Medulla oblongata (tissue), 1 donor: ENCODE data around the gene RNF20.
"Not testable (repeated sequence)": the region's sequence is repeated elsewhere in the genome, so short reads cannot be mapped to it uniquely, and the experiment has no call there.

ENCODE experiments used
- DNase-seq: peaks from one replicate; pipeline ENCODE4 v3.0.0-alpha.2; 2015; ENCODE audit errors: extremely low spot score

The RNF20 gene, protein sequence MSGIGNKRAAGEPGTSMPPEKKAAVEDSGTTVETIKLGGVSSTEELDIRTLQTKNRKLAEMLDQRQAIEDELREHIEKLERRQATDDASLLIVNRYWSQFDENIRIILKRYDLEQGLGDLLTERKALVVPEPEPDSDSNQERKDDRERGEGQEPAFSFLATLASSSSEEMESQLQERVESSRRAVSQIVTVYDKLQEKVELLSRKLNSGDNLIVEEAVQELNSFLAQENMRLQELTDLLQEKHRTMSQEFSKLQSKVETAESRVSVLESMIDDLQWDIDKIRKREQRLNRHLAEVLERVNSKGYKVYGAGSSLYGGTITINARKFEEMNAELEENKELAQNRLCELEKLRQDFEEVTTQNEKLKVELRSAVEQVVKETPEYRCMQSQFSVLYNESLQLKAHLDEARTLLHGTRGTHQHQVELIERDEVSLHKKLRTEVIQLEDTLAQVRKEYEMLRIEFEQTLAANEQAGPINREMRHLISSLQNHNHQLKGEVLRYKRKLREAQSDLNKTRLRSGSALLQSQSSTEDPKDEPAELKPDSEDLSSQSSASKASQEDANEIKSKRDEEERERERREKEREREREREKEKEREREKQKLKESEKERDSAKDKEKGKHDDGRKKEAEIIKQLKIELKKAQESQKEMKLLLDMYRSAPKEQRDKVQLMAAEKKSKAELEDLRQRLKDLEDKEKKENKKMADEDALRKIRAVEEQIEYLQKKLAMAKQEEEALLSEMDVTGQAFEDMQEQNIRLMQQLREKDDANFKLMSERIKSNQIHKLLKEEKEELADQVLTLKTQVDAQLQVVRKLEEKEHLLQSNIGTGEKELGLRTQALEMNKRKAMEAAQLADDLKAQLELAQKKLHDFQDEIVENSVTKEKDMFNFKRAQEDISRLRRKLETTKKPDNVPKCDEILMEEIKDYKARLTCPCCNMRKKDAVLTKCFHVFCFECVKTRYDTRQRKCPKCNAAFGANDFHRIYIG

DNA sequence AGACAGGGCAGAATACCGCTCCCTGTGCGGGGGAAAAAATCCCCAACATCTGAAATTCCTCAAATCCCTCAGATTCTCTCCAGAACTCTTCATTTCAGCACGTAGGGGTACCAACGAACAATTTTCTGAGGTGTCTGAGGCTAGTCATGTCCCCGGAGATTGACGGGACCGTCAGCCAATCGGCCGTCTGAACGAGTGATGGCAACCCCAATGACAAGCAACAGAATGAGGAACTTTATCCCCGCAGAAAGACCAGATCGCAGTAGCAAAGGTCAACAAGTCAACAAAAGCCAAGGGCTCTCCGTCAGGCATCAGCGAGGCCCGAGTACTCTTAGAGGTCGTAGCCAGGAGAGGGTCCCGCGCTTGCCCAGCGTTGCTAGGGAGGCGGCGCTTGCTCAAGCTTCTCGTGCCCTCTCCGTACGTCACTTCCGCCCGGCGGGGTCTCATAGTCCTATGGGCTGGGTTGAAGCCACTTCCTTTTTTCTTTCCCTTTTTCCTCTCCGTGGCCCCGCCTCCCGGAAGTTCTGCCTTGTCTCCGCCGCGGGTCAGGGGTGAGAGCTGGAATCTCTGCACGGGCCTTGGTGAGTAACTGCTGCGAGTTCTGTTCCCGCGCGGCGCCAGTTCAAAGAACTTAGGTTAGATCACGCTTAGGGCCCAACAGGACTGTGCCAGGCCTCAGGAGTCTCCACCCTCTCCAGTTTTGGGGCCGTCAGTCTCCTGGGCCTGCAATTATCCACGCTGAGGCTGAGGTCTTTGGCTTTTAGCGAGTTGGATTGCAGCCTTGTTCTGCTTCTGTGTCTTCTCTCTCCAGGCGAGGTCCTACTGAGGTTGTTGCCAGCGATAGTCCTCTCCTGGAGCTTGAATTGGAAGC, at the start of gene RNF20:
RNF20 (plus strand) TSS at position 520 of the 871 bp plus-strand sequence. CDS start 1,571 bp downstream, outside the sequence.
- peak; percentile 100 for DNase-seq

DNA sequence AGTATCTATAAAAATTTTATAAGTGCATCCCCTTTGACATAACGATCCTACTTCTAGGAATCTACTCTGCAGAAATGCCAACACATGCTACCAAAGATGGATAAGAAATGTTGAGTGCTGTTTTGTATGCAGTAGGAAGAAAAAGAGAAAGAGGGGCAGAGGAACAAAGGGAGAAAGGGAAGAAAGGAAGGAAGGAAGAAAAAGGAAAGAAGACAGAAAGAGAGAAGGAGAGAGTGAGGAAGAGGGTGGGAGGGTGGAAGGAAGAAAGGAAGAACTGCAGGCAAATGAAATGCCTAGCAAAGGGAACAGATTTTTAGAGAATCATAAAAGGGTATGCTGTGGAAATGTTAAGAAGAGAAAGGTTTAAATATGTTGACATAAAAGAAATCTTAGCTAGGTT, 49.6 kb upstream of the RNF20 start:
- no peak for DNase-seq

DNA sequence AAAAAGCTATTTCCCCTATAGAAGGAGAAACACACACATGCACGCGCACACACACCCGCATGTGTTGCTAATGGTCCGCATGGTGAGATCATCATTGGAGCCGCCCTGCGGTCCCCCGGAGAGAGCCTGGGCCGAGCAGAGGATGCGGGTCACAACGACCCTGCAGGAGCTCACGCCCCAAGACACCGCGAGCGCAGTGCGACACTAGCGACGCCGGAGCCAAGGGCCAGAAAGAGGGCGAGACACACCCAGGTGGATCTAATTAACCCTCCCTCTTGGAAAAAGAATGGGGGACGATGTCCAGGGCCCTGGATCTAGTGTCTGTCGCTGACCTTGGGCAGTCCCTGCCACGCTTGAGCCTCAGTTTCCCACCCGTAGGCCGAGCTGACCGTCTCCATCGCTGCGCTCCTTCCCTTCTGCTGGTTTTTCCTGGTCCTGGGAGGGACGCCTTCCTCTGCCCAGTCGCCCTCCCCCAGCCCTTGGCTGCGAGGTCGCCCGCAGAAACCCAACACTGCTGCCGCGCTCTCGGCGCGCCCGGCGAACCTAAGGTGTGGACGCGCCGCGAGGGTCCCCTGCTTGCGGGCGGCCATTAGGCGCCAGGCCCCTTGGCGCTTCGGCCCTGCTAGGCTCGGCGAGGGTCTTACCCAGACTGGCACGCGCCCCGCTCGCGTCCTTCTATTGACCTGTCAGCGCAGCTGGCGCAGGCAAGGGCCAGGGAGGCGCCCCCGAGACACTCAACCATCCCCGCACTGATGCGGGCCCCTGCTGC, 47.5 kb upstream of the RNF20 start:
- DNase-seq = peak; percentile 39

DNA sequence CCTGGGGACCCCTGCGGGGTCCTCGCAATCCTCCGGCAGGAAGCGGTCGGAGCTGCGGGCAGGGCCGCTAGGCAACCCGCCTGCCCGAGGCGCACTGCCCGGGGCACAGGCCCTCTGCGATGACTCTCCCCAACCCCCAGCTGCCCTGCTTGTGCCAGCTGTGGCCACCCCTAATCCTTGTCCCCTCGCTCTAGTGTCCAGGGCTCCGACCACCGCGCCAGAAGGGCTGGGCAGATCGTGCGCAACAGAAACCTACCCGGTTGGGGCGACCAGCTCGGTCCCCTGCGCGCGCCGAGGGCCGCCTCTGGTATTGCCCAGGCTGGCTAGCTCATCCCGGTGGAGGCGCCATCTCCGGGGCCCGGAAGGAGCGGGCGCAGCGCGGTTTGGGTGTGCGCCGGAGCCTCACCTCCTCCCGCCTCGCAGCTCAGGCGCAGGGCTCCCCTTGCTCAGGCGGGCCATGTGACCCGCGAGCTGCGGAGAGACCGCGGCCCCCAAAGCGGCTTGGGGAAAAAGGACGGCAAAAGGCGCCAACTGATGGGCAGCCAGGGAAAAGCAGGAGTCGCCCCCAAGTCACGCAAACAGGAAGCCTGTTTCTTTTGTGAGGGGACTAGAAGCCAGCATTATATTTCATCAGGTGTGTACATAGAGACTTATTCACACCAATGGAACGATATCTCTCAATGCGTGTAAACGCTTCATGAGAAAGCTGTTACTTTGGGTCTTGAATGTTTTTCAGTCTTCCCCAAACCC, 46.8 kb upstream of the RNF20 start:
- DNase-seq = peak; percentile 82

DNA sequence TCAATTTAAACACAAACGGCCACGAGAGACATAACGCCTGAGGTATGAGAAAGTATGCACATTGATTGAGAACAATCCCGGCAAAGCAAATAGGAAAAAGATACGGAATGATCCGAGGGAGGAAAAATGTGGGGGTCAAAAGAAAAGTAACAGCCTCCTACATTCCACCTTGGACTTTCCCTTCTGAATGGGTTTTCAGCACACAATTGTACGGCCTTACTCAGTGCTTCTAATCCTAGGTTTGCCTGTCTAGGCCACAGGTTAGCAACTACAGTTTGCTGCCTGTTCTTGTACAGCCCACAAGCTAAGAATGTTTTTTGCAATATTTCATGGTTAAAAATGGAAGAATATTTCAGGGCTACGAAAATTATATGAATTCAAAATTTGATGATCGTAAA, 46.2 kb upstream of the RNF20 start:
- no peak for DNase-seq

DNA sequence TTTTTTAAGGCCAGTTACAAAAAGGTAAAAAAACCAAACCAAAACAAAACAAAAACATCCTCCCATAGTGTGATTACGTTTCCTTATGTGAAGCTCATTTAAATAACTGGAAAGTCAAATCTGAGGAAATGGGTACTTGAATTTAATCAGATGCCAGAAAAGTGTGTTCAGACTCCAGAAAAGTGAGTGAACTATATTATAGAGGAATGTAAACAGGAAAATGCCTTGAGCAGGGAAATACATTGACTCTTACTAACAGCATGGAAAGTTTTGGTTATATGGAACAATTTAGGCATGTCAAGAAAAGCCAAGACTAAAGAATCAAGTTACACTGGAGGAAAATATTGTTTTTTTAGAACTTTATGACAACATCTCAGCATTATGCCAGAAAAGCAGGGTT, 37.8 kb upstream of the RNF20 start:
- no peak for DNase-seq

DNA sequence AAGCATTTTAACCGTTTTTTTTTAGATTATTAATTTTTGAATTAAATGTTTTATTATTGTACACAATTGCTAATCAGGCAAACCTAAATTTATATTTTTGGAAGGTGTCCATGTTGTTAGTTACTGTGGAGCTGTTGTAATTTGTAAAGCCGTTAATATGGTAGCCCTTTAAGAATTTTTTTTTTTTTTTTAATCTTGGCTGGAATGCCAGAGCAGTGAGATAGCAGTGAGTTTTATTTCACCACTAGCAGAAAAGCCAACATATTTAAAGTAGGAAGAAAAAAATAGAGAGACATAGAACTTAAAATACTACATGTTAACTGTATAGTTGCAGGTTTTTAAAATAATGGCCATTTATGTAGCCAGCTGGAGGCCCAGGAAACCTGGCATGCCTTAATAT, 35.3 kb upstream of the RNF20 start:
- no peak for DNase-seq

DNA sequence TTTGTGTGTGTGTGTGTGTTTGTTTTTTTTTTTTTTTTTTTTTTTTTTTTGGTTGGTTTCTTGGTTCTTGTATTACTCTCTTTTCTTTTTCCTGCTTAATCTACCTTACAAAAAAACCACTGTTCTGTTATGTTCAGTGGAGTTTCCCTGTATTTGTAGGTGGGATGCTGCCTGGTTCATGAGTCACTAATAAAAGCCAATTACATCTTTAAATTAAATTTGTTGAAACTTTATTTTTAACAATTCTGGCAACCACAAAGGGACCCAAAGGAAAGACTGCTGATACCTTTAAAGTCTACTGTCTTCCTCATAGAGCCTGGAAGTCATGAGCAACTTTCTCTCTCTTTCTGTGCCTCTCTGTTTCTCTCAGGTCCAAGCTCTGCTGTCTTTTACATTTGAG, 29.5 kb upstream of the RNF20 start:
- DNase-seq = no peak

DNA sequence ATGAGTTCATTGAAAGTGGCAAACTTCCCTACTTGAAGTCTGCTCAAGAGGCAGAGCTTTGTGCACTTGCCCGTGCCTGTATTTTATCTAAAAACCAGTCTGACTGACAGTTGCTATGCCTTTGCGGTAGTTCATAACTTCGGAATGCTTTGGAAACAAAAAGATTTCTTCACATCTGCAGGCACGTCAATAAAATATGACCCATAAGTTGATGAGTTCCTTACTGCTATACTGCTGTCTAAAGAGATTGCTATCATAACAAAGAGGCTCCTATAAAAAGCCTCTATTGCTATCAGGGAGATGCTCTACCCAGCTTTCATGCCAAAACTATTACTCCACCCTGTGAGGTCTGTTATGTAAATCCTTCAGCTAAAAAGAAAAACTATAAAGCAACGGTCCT, 25.4 kb upstream of the RNF20 start:
- no peak for DNase-seq

DNA sequence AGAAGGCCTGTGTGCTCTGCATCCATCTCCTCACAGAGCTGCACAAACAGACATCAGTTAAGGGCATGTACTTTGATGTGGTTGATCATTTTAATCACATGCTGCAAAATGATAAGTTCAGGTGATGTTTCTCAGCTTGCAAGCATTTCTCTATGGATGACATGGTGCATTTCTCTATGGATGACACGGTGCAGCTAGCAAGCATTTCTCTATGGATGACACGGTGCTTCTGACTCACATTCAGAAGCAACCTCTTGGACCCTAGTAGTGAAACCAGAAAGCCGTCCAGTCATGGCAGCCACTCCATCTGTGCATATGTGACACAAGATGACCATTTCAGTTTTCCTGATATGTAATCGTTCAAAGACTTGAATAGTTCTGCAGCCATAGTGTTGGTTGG, 24.1 kb upstream of the RNF20 start:
- no peak for DNase-seq

DNA sequence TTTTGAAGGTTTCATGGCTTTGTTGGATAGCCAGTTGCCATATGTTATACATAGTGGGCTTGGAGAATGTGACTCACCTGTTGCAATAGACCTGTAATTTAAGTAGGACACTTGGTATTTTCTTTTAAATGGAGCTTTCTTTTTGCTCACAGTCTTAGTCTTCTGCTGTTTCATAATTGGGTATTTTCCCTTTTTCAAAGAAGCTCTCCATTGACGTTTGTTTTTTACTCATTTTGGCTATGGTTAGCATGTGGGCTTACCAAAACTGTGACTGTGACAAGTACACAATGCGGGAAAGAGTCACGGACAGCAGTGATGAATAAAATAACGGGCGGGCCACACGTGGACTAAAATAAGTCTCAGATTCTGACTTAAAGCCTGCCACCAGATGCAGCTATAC, 23.2 kb upstream of the RNF20 start:
- DNase-seq = no peak

DNA sequence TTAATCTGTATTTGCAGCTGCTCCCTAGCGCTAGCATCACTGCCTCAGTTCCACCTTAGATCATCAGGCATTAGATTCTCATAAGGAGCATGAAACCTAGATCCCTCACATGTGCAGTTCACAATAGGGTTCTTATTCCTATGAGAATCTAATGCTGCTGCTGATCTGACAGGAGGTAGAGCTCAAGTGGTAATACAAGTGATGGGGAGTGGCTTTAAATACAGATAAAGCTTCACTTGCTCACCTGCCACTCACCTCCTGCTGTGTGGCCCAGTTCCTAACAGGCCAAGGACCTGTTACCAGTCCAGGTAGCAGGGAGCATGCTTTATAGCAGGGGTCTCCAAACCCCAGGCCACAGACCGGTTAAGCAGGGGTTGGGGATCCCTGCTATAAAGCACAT, 22.6 kb upstream of the RNF20 start:
- DNase-seq = no peak

DNA sequence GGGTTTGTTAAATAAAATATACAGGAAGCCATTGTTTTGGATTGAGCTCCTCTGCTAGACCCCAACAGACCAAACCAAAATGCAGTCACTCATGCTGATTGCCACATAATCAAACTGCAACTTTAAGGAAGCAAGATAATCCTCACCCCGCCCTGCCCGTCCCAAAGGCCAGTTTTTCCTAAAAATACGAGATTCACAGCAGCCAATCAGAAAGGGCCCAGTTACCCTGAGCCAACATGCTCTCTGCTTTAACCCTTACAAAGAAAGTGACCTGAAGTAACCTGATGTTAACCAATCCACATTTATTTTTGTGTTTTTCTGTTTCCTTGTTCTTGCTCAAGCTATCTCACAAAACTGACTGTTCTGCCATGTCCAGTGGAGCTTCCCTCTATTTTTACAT, 21.5 kb upstream of the RNF20 start:
- no peak for DNase-seq

DNA sequence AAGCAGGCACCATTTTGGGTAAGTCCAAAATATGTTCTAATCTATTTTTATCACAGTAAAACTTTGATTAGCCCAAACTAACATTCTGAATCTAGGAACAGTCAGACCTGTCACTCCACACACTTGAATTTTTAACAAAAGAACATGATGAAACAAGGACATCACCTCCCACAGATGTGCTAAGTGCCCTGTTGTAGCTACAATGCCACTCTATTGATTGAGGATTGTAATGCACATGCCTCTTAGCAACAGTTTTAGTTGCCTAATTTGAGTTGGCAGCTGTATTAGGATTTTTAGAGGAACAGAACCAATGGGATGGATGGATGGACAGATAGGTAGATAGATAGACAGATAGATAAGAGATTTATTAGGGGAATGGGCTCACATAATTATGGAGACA, 20.3 kb upstream of the RNF20 start:
- DNase-seq = no peak

DNA sequence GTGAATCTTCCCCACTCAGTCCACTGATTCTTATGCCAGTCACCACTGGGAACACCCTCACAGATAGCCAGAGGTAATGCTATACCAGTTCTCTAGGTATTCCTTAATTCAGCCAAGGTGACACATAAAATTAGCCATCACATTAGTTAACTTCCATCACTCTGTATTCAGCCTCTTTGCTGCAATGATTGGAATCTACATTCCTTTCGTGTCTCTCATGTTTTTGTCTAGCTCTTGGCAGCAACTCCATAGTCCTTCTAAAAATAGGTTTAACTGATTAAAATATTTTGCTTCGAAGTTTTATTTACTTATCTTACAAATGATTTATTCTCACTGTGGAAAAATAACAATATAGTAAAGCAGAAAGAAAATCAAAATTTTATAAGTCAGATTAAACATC, 19.6 kb upstream of the RNF20 start:
- no peak for DNase-seq

DNA sequence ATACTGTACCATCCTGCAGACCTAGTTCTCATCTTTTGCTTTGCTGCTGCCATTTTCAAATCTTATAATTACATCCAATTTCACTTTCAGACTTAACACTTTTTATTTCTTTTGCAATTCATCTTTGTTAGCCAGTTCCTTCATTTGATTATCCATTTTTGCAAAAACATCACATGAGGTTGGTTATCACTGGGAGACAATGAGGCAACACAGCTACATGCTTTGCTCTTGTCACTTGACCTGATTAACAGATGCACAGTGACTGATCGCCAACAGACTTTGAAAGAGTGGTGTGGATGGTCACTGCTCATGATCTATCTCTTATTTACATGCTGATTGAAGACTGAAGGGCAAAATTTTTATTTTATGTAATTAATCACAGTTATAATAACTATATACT, 17.0 kb upstream of the RNF20 start:
- DNase-seq = peak; percentile 10

DNA sequence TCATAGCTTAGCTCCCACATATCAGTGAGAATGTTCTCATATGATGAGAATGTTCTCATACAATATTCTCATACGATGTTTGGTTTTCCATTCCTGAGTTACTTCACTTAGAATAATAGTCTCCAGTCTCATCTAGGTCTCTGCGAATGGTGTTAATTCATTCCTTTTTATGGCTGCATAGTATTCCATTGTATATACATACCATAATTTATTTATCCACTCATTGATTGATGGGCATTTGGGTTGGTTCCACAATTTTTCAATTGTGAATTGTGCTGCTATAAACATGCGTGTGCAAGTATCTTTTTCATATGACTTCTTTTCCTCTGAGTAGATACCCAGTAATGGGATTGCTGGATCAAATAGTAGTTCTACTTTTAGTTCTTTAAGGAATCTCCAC, 15.2 kb upstream of the RNF20 start:
- not testable (repeated sequence) for DNase-seq

DNA sequence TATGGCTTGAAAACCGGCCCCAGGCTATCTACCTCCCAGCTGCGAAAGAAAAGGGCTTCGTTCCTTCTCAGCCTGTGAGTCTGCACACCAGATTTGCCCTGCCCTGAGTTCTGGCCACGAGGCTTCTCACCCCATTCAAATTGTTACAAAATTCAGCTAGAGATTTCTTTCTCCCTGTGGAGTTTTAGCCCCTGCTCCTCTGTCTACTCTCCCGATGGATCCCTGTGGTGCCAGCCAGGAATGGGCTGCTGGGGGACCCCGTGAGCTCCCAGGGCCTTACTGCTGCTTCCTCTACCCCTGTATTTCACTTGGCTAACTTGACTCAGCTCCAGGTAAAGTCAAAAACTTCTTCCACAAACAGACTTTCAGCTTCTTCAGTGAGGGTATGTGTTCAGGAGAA, 9.3 kb upstream of the RNF20 start:
- DNase-seq = no peak

DNA sequence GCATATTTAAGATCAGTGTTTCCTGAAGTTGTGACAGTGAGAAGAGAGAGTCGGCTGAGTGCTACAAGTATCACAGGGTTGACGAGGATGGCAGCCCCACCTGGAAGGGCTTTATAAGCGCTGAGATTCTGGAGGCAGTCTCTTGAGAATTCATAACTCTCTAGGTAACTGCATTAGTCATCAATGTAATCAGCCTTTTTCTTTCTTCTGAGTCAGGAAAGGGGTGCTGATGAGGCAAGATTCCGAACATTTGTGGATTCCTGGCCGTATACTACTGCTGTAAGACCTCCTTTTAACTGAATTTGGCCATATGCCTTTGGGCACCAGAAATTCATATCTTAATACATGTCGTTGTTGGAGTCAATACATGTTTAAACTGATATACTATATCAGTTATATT, 6.6 kb upstream of the RNF20 start:
- no peak for DNase-seq

DNA sequence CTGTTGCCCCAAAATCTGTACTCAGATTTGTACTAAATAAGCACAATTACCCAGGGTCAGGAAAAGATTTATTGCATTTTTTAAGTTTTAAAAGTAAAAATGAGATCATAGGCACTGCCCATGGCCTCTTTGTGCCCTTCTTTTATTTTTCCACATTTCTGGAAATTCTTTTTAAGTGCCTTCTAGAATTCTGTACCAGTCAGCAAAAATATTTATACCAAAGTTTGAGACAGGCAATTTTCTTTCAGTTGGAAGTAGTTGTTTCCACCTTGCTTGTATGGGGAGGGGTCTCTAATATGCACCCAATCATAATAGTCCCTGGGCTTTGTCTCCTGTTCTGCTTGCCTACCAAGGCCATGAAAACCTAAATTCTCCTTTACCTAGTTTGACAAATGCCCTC, 5.6 kb upstream of the RNF20 start:
- DNase-seq = no peak
